ENCODE results near the gene SCAF8. TPM values are rescaled to one million over a fixed set of nuclear protein-coding genes. Genes with fewer than 3 reads are reported as not detected.
"Not testable (repeated sequence)": the region's sequence is repeated elsewhere in the genome, so short reads cannot be mapped to it uniquely, and the experiment has no call there.

SCAF8 gene
- total RNA-seq, 6 experiments from 2014 or later: 35.2 to 43.3 (median 38.4) TPM

DNA sequence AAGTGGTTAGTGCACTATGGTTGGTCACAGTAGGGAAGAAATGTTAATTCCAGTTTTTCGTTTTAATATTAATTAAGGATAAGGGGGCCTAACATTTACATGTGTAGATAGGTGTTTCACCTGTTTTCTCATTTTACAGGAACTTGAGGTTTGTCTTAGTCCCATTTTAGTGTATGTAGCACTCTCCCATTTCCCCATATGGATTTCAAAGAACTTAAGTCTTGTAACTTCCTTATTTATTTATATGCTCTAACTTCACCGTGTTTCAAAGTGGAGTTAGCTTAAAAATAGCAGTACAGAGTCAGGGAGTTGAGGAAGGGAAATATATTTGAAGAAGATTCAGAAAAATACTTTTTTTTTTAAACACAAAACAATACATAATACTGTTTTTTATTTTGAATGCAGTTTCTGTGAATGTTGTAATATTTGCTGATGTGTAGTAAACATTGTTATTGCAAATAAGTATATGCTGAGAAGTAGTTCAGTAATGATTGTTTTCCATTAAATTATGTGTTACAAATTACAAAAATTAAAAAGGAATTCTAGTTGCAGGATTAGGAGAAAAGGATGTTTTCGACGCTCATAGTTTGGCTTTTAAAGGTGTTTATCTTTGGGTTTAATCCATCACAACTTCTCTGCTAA, 3.5 kb downstream of the SCAF8 start:
- Mint-ChIP-seq H3K27me3 (ENCODE audit: insufficient read depth) (peaks cover 2% of the 10 kb centered on the region; the same call in 1 of the 2 replicates), H3K4me3 (peak overlapping the region; percentile 39; the same call in 1 of the 2 replicates), H3K9me3 (no peaks in the 10 kb centered on the region), H3K27ac (peak overlapping the region; percentile 46; the same call in 1 of the 2 replicates), H3K36me3 (ENCODE audit: low read depth) (peaks cover 9% of the 10 kb centered on the region), H3K4me1 (ENCODE audit: low read depth) (peaks cover 61% of the 10 kb centered on the region)
- TF ChIP-seq, protein P1, sequence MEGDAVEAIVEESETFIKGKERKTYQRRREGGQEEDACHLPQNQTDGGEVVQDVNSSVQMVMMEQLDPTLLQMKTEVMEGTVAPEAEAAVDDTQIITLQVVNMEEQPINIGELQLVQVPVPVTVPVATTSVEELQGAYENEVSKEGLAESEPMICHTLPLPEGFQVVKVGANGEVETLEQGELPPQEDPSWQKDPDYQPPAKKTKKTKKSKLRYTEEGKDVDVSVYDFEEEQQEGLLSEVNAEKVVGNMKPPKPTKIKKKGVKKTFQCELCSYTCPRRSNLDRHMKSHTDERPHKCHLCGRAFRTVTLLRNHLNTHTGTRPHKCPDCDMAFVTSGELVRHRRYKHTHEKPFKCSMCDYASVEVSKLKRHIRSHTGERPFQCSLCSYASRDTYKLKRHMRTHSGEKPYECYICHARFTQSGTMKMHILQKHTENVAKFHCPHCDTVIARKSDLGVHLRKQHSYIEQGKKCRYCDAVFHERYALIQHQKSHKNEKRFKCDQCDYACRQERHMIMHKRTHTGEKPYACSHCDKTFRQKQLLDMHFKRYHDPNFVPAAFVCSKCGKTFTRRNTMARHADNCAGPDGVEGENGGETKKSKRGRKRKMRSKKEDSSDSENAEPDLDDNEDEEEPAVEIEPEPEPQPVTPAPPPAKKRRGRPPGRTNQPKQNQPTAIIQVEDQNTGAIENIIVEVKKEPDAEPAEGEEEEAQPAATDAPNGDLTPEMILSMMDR (IDR thresholded peaks at IDR 0.05): no peak
- DNase-seq: no peak

DNA sequence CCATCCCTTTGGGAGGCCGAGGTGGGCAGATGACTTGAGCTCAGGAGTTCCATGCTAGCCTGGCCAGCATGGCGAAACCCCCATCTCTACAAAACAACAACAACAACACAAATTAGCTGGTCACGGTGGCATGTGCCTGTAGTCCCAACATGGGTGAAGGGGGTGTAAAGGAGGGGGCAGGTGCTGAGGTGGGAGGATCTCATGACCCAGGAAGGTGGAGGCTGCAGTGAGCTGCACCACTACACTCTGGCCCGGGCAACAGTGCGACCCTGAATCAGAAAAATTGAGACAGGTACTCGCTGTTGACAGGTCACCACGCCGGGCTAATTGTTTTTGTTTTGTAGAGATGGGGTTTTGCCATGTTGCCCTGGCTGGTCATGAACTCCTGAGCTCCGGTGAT, 4.2 kb downstream of the SCAF8 start:
- H3K9me3 Mint-ChIP-seq: no peaks in the 10 kb centered on the region
- H3K36me3 Mint-ChIP-seq (ENCODE audit: low read depth): peaks cover 12% of the 10 kb centered on the region
- no peak overlapping the region for H3K4me3 Mint-ChIP-seq
- peaks cover 58% of the 10 kb centered on the region for H3K4me1 Mint-ChIP-seq (ENCODE audit: low read depth)
- peaks cover 2% of the 10 kb centered on the region; the same call in 1 of the 2 replicates for H3K27me3 Mint-ChIP-seq (ENCODE audit: insufficient read depth)
- TF ChIP-seq, protein P1 (IDR thresholded peaks at IDR 0.05): no peak
- DNase-seq: no peak
- H3K27ac Mint-ChIP-seq: no peak overlapping the region

DNA sequence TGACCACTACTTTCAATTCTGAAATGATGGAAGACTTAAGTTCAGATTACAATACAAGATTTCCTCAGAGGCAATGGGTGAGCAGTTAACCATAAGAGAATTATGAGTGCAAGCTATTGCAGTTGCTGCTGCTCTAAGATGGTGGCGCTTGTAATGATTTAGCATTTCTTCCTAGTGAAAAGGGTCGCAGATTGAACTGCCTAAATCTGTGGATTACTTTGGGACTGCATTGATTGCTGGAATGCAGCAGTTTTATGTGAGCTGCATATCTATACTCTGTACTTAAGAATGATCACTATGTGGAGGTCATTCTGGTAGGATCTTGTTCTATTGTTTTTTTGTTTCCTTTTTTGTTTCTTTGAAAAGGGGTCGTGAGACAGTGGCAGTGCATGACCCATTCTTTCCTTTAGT, 5.3 kb downstream of the SCAF8 start:
- no peak for DNase-seq
- Mint-ChIP-seq H3K4me3 (peak overlapping the region; percentile 12; the same call in 1 of the 2 replicates), H3K27me3 (ENCODE audit: insufficient read depth) (no peaks in the 10 kb centered on the region), H3K4me1 (ENCODE audit: low read depth) (peaks cover 59% of the 10 kb centered on the region), H3K9me3 (no peaks in the 10 kb centered on the region), H3K27ac (peak overlapping the region; percentile 34), H3K36me3 (ENCODE audit: low read depth) (peaks cover 12% of the 10 kb centered on the region)
- TF ChIP-seq, protein P1 (IDR thresholded peaks at IDR 0.05): 0 out of 2 replicates have a peak, but pooled peaks have one; percentile 7

DNA sequence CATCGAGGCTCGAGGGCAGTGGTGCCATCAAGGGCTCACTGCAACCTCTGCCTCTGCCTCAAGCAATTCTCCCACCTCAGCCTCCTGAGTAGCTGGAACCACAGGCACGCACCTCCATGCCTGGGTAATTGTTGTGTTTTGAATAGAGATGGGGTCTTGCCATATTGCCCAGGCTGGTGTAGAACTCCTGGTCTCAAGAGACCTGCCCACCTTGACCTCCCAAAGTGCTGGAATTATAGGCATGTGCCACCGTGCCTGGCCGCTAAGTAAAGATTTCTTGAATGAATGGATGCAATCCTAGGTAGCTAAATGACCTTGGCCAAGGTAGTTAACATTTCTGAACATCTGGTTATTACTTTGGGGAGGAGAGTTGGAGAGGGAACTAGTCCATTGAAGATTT, 7.4 kb downstream of the SCAF8 start:
- Mint-ChIP-seq H3K36me3 (ENCODE audit: low read depth) (peaks cover 6% of the 10 kb centered on the region), H3K9me3 (no peaks in the 10 kb centered on the region), H3K27me3 (ENCODE audit: insufficient read depth) (no peaks in the 10 kb centered on the region), H3K27ac (no peak overlapping the region), H3K4me1 (ENCODE audit: low read depth) (peaks cover 68% of the 10 kb centered on the region), H3K4me3 (no peak overlapping the region)
- TF ChIP-seq, protein P1 (IDR thresholded peaks at IDR 0.05): no peak
- DNase-seq: no peak

DNA sequence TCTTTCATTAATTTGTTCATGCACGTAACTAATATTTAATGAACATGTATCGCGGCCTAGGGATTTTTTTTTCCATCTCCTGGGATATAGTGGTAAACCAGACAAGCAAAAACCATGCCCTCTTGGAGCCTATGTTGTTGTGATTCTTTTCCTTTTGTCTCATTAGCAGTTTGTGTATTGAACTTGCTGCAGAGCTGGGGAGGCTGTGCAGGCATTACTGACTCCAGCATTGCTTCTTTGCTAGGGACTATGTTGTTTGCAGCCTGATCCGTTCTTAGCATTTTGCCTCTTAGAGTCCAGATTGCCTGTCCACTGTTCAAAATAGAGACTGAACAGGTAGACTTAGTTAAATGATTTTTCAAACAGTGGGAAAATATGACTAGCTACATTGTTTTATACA, 9.7 kb downstream of the SCAF8 start:
- no peak for DNase-seq
- TF ChIP-seq, protein P1 (IDR thresholded peaks at IDR 0.05): no peak
- Mint-ChIP-seq H3K36me3 (ENCODE audit: low read depth) (peaks cover 6% of the 10 kb centered on the region), H3K27me3 (ENCODE audit: insufficient read depth) (no peaks in the 10 kb centered on the region), H3K4me3 (no peak overlapping the region), H3K4me1 (ENCODE audit: low read depth) (peaks cover 67% of the 10 kb centered on the region), H3K27ac (no peak overlapping the region), H3K9me3 (no peaks in the 10 kb centered on the region)

DNA sequence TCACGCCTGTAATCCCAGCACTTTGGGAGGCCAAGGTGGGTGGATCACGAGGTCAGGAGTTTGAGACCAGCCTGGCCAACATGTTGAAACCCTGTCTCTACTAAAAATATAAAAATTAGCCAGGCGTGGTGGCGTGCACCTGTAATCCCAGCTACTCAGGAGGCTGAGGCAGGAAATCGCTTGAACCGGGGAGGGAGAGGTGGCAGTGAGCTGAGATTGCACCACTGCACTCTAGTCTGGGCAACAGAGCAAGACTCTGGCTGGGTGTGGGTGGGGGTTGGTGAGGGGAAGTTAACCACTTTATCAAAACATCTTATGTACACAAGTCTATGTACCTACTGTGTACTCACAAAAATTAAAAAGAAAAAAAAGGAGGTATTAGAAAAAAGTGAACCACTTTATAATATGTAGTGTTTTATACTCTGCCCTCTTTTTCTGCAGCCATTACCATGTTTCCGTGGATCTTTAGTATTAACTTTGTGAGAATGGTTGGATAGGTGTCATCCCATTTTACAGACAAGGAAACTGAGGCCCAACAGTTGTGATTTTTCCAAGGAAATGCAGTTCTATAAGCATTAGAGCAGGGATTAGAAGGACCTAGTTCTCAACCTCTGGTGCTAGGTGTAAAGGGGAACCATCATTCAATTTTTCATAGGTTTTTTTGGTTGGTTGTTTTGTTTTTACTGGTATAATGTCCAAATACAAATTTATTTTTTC, 11.0 kb downstream of the SCAF8 start:
- H3K27me3 Mint-ChIP-seq (ENCODE audit: insufficient read depth); DNase-seq; H3K27ac Mint-ChIP-seq; H3K4me3 Mint-ChIP-seq; H3K36me3 Mint-ChIP-seq (ENCODE audit: low read depth); H3K9me3 Mint-ChIP-seq: not testable (repeated sequence)
- H3K4me1 Mint-ChIP-seq (ENCODE audit: low read depth): peaks cover 58% of the 10 kb centered on the region
